CD4-positive, alpha-beta T cell treated with Interleukin-4 for 1 hour (primary cell): ENCODE results near the gene CEMIP.
A peak's percentile ranks its signal among the peaks of the same experiment; 100 is the strongest.

Experiments
- DNase-seq, 2 donors: peaks; one replicate each; pipeline ENCODE4 v3.0.0-alpha.2; 2020 to 2022

The CEMIP gene

DNA sequence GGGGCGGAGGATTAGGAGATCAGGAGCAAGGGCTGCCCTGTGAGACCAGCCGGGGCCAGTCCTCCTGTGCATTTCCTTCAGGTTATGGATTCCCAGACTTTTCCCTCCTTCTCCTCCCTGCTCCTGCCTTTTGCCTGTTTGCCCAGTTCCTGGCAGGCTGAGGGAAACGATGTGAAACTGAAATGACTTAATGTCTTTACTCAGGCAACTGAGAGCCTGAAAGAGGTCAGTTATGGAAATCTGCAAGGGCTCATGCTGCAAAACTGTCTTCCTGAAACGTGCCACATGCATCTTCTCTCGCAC, 153.3 kb downstream of the CEMIP start:
- no peak for DNase-seq

DNA sequence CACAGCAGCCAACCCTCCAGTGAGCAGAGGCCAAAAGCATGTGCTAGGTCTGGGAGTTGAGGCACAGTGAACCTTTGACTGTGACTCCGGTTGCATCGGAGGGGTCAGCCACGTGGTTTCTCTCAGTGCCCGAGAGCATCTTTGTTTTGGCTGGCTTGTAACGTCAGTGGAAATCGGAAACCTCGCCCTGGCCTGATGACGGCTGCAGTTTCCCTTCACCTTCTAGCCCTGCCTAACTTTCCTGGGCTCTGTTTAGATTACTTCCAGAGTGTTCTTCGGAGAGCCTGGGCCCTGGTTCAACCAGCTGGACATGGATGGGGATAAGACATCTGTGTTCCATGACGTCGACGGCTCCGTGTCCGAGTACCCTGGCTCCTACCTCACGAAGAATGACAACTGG, 153.8 kb downstream of the CEMIP start:
- no peak for DNase-seq

DNA sequence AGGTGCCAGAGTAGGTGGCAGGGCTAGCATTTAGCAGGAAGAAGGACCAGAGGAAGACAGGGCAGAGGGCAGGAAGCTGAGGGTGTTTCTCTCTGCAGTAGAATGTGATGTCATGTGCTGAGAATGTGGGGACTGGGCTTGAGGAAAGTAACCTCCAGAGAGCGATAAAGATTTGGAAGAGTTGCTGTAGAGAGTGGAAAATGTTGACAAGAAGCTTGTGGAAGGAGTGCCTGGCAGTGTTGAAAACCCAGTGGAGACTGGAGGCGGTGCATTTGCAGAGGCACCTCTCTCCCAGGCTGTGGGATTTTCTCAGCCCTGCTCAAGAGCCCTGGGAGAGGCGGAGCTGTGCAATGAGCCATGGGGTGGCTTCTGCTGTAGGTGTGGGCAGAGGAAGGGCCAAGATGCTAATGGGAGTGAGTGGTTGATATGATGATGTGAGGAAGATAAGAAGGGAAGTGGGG, 155.6 kb downstream of the CEMIP start:
- no peak for DNase-seq

DNA sequence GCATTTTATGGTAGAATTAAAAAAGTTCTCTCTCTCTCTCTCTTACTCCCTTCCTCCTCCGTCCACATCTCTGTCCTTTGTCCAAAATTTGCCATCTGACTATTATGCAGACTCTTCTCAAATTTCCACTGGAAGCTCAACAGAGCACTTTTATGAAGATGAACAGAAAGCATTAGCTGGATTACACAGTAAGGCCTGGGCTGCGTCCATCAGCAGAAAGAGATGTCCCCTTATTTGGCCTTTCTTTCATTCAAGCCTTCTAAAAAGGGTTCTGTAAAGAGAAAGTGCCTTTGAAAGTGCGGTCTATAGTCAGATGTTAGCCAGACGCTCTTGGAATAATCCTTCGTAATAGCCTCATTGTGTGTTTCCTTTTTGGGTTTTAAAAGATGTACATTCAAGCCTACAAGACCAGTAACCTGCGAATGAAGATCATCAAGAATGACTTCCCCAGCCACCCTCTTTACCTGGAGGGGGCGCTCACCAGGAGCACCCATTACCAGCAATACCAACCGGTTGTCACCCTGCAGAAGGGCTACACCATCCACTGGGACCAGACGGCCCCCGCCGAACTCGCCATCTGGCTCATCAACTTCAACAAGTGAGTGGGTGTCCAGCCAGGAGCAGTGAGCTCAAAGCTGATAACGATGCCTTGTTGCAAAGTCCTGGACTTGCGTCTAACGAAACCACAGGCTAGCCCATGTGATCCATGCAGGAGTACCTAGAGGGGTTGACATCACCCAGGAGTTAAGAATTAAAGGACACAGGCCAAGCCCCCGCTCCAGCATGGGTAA, 157.3 kb downstream of the CEMIP start:
- DNase-seq, result no peak

DNA sequence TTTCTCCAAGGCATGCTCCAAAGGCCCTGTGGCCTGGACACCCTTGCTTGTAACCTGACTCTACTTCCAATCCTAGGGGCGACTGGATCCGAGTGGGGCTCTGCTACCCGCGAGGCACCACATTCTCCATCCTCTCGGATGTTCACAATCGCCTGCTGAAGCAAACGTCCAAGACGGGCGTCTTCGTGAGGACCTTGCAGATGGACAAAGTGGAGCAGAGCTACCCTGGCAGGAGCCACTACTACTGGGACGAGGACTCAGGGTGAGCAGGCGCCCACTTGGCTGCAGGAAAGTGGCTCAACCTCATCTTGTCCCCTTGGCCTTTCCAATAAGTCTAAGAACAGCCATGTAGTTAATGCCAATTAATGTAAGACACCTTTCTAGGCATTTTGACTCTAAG, 158.5 kb downstream of the CEMIP start:
- no peak for DNase-seq

DNA sequence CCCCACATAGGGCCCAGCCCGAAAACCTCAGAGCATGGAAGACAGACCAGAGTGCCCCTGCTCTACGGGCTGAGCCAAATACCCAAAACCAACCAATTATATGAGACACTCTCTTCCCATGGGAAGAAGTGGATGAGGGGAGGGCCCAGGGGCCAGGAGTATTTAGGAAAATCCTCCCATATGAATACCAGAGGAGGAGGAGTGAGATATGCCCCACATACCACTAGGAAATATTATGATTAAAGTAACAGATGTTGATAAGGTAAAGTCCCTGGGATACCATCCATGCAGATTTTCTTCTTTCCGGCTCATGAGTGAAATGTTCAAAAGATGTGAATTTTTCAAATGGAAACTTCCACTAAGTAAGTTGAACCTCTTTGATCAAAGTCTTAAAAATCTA, 160.0 kb downstream of the CEMIP start:
- DNase-seq, result no peak

DNA sequence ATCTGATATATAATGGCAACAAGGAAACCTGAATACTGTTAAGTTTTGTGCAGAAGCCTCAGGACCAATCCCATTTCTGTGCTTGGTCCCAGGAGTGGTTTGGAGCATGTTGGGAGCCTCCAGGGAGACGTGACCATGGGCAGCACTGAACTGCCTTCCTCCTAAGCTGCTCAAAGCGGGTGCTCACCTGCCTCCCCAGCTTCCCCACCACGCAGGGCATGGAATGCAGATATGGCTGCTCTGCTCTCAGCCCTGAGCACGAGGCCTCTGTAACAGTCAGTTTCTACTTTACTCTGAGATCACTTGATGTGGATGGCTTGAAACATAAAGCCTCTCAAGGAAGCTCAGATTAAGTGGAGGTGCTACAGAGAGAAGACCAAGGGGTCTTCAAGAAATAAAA, 161.2 kb downstream of the CEMIP start:
- no peak for DNase-seq

DNA sequence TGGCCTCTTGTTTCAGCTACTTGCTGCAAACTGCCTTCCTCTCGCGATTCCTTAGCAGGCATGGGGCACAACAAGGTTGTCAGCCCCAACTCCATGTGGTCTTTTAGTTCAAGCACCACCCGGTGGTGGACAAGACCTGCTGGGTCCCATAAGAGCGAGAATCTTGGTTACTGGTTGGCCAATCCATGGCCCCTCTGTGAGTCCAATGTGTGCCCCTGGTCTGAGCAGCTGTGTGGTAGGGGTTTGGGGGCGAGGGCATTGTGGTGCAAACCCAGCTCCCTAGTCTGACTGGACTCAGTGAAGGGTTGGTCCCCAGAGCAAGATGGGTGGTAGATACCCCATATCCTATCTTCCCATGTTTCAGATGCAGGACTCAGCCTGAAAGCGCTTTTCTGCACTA, 161.7 kb downstream of the CEMIP start:
- no peak for DNase-seq

DNA sequence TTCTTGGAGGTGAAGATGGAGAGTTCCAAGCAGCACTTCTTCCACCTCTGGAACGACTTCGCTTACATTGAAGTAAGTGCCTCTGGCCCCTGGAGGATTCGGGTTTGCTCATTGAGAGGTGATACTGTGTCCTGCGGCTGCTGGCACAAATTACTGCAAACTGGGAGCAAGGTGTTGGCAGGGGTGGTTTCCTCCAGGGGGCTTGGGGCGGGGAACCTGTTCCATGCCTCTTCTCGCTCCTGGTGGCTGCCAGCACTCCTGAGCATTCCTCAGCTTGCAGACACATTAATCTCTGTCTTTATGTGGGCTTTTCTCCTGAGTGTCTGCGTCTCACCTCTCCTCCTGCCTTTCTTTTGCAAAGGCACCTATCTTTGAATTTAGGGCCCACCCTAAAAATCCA, 163.1 kb downstream of the CEMIP start:
- no peak for DNase-seq

DNA sequence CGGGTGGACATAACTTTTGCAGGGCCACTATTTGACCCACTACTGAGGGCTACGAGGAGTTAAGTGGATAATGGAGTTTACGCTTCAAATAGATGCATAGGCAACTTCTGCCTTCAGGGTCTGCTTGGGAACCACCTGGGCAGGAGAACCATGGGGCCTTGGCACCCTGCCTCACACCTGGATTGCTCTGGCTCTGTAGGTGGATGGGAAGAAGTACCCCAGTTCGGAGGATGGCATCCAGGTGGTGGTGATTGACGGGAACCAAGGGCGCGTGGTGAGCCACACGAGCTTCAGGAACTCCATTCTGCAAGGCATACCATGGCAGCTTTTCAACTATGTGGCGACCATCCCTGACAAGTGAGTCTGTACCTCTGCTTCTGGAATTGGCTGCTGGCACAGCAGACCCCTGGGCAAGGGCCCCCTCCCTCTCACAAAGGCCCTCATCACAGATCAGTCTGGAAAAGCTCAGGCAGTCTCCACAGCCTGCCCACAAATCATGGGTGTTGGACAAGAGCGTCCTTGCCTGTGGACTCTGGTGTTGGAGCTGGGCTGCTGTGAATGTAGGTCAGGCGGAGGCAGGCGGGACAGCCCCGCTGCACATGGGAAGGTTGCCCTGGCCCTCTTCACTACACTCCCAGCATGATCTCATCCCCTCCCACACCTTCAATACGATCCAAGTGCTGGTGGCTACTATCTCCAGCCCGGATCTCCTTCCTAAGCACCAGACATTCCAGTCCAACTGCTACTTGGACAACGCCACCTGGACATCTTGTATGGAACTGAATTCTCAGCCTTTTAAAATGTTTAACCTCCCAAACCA, 163.8 kb downstream of the CEMIP start:
- DNase-seq, result no peak

DNA sequence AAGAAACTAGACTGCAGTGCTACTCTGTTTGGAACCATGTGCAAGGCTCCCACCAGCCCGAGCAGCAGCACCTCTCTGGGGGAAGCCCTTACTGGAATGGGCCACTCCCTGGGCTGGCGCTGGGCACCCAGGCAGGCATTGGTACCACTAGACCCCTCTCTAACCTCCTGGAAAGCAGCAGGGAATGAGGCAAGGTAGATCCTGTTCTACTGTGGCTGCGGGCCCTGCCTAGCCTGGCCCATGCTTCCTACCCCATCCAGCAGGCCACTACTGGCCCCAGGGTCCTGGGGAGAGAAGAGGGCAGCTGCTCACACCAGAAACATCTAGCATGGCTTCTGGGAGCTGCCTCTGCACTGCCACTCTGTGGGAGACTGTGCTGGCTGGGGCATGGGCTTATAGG, 165.6 kb downstream of the CEMIP start:
- DNase-seq, result no peak

DNA sequence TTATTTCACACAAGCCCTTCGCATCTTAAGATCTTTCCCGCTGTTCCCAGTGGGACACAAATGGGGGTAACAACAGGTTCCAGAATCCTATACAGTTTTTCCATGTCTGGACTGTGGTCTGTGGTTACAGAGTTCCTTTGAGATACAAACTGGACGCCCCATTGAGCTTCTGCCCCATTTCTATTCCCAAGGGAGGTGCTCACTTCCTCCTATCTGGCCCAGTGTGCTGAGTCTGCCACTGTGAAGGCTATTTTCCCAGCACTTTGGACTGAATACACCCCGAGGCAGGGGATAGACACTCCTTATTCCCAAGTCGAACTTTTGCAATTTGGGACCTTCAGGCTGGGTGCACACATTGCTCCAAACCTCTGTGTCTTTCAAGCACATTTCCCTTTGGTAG, 166.4 kb downstream of the CEMIP start:
- DNase-seq, result no peak

DNA sequence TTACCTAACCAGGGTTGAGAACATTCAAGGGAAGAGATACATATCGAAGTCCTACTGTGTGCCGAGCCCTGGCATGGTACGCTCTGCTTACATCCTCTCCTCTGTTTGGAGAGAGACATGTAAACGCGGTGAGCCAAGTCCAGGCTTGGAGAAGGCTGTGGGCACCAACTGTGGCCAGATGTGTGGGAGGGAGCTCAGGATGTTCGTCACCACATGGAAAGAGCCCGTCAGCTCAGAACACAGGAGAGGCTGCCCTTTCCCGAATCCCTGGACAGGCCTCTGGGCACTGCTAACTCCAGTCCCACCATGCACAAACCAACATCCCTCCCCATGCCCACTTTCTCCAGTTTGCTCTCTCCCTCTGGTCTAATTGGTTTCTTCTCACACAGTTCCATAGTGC, 167.4 kb downstream of the CEMIP start:
- no peak for DNase-seq

DNA sequence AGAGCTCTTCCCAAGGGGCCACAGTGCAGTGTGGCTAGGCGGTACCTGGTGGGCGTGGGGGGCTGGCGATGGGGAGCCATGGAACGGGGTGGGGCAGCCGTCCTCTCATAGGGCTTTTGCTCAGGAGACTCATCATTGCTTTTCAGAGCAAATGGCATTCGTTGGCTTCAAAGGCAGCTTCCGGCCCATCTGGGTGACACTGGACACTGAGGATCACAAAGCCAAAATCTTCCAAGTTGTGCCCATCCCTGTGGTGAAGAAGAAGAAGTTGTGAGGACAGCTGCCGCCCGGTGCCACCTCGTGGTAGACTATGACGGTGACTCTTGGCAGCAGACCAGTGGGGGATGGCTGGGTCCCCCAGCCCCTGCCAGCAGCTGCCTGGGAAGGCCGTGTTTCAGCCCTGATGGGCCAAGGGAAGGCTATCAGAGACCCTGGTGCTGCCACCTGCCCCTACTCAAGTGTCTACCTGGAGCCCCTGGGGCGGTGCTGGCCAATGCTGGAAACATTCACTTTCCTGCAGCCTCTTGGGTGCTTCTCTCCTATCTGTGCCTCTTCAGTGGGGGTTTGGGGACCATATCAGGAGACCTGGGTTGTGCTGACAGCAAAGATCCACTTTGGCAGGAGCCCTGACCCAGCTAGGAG, 169.6 kb downstream of the CEMIP start:
- no peak for DNase-seq

DNA sequence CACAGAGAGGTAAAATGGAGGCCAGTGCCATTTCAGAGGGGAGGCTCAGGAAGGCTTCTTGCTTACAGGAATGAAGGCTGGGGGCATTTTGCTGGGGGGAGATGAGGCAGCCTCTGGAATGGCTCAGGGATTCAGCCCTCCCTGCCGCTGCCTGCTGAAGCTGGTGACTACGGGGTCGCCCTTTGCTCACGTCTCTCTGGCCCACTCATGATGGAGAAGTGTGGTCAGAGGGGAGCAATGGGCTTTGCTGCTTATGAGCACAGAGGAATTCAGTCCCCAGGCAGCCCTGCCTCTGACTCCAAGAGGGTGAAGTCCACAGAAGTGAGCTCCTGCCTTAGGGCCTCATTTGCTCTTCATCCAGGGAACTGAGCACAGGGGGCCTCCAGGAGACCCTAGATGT, 170.6 kb downstream of the CEMIP start:
- no peak for DNase-seq

DNA sequence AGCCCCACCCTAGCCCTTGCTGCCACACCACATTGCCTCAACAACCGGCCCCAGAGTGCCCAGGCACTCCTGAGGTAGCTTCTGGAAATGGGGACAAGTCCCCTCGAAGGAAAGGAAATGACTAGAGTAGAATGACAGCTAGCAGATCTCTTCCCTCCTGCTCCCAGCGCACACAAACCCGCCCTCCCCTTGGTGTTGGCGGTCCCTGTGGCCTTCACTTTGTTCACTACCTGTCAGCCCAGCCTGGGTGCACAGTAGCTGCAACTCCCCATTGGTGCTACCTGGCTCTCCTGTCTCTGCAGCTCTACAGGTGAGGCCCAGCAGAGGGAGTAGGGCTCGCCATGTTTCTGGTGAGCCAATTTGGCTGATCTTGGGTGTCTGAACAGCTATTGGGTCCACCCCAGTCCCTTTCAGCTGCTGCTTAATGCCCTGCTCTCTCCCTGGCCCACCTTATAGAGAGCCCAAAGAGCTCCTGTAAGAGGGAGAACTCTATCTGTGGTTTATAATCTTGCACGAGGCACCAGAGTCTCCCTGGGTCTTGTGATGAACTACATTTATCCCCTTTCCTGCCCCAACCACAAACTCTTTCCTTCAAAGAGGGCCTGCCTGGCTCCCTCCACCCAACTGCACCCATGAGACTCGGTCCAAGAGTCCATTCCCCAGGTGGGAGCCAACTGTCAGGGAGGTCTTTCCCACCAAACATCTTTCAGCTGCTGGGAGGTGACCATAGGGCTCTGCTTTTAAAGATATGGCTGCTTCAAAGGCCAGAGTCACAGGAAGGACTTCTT, 171.3 kb downstream of the CEMIP start:
- DNase-seq, result no peak

DNA sequence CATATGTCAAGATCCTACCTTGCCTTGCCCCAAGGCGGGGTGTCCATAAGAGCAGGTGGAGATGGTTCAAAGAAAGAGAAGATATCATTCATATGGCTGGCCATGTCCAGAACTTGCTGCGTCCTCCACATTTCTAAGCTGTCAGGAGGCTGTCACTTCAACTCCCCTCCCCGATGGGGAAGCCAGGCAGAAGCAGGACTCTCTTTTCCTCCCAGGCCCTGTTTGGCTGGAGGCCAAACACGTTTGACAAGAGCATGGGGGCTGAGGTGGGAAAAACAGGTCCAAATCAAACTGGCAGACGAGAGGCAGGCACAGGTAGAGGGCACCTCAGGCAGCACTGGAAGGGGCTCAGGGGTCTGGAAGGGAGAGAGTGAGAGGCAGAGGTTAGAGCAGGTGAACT, 172.8 kb downstream of the CEMIP start:
- DNase-seq, result no peak

DNA sequence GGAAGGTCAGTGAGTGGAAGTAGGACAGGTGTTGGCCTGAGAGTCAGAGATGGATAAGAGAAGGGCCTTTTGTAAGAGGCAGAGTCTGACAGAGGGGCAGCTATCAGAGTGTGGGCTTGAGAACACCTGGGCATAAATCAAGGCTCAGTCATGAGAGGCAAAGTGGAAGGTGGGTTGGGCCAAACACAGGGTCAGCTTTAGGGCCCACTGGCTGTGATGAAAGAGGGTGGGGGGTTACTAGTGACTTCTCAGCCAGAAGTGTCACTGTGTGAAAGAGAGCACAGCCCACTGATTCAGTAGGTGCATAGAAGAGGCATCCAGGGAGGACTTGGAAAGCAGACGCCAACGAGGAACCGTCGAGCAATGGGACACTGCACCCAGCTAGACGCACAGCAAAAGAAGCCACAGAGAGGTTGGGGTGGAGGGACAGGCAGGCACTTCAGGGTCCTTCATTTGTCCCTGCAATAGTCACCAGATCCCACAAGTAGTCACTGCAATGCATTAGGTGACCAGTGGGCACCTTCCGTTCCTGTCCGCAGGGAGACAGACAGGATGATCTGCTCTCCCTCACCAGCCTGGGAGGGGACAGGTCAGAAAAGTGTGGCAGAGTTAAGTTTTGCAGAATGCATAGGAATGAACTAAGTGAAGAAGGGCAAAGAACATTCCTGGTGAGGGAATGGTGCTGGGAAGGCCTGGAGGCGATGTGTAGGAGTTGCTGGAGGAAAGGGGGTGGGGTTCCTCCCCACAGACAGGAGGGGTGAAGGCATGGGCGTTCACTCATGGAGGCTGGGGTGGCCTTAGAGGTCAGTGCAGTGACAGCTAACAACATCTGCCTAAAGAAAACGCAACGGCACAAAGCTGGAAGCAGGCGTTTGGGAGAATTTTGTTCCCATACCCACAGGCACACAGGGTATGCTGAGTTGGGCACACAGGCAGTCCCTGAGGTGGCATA, 174.1 kb downstream of the CEMIP start:
- no peak for DNase-seq

DNA sequence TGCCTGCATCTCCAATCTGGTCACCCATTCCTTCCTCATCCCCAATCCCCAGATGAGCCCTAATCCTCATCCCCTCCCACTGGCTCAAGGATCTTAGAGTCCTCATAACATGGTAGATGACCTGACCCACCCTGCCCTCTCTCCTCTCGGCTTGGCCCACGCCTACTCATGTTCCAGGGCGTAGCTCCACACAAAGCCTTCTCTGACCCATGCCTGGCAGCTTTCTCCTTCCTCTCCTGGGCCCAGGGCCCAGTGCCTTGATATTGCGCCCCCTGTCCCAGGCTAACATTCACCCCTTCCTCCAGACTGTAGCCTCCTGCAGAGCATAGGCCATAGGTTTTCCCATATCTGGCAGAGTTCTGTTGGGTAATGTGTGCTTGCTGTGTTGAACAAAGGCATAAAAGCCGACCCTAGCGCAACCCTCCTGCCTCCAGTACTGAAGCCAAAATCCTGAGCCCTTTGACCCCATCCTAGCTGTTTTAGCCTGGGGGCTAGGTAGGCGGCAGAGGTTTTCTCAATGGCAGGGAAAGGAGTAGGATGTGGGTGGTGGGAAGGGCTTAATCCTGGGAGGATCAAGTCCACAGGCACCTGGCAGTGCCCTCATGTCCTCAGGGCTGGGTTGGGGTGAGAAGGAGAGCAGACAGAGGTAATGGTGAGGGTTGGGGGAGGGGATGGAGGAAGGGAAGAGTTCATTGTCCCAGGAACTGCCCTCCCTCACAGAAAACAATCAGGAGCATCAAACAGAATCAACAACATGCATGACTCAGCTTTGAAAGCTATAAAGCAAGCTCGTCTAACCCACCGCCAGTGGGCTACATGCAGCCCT, 175.0 kb downstream of the CEMIP start:
- no peak for DNase-seq

DNA sequence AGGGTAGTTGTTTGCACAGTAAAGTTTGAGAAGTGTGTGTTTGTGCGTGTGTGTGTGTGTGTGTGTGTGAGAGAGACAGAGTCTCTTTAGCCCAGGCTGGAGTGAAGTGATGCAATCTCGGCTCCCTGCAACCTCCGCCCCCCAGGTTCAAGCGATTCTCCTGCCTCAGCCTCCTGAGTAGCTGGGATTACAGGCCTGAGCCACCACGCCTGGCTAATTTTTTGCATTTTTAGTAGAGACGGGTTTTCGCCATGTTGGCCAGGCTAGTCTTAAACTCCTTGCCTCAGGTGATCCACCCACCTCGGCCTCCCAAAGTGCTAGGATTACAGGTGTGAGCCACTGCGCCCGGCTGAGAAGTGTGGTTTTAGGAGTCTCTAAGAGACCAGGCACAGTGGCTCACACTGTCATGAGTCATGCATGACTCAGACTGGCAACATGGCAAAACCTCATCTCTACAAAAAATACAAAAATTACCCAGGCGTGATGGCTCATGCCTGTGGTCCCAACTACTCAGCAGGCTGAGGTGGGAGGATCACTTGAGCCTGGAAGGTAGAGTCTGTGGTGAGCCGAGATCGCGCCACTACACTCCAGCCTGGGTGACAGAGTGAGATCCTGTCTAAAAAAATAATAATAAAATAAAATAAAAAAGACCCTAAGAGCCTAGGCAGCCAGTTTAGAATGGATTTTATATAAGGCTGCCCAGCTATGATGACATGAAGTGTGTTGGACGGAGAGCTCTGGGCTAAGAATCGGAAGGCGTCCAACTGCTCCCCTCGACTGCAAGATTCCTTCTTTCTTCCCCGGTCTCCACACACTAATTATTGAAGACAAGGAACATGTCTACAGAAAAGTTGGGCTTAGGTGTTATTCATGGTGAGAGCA, 176.6 kb downstream of the CEMIP start:
- peak in 1 of 2 donors; percentile 34 for DNase-seq
